ENCODE measurements around the gene PRRX1.
A peak's percentile ranks its signal among the peaks of the same experiment; 100 is the strongest.

PRRX1 gene

GRCh38 chr1:170664828-170665612 lies 1.1 kb downstream of the PRRX1 start:
- no peak for DNase-seq

- DNase-seq = no peak
Observed at GRCh38 chr1:170665629-170666028, 1.7 kb downstream of the PRRX1 start.

GRCh38 chr1:170666541-170667254 lies 2.8 kb downstream of the PRRX1 start:
- no peak for DNase-seq

GRCh38 chr1:170668209-170669106 lies 4.5 kb downstream of the PRRX1 start:
- no peak for DNase-seq

GRCh38 chr1:170669107-170669445 lies 5.1 kb downstream of the PRRX1 start:
- DNase-seq = no peak

GRCh38 chr1:170669586-170670530 lies 5.9 kb downstream of the PRRX1 start:
- no peak for DNase-seq

- peak; percentile 33 to 62 for DNase-seq
Observed at GRCh38 chr1:170670802-170671628, 7.1 kb downstream of the PRRX1 start.

- DNase-seq = no peak
Observed at GRCh38 chr1:170671629-170671963, 7.7 kb downstream of the PRRX1 start.

GRCh38 chr1:170672316-170672715 lies 8.4 kb downstream of the PRRX1 start:
- DNase-seq = no peak

- no peak for DNase-seq
Observed at GRCh38 chr1:170674239-170674638, 10.3 kb downstream of the PRRX1 start.

GRCh38 chr1:170674986-170675385 lies 11.1 kb downstream of the PRRX1 start:
- no peak for DNase-seq

- no peak for DNase-seq
Observed at GRCh38 chr1:170675865-170676264, 11.9 kb downstream of the PRRX1 start.

GRCh38 chr1:170676628-170677027 lies 12.7 kb downstream of the PRRX1 start:
- DNase-seq = no peak

GRCh38 chr1:170678027-170678600 lies 14.2 kb downstream of the PRRX1 start:
- no peak for DNase-seq

- DNase-seq = no peak
Observed at GRCh38 chr1:170680428-170680827, 16.5 kb downstream of the PRRX1 start.

GRCh38 chr1:170682169-170682568 lies 18.2 kb downstream of the PRRX1 start:
- DNase-seq = no peak

- no peak for DNase-seq
Observed at GRCh38 chr1:170682809-170683208, 18.9 kb downstream of the PRRX1 start.

- no peak for DNase-seq
Observed at GRCh38 chr1:170685166-170685565, 21.2 kb downstream of the PRRX1 start.

GRCh38 chr1:170686291-170686690 lies 22.4 kb downstream of the PRRX1 start:
- DNase-seq = no peak

- no peak for DNase-seq
Observed at GRCh38 chr1:170687621-170688020, 23.7 kb downstream of the PRRX1 start.

GRCh38 chr1:170691258-170691657 lies 27.3 kb downstream of the PRRX1 start:
- DNase-seq = no peak

Data from stimulated activated CD4-positive, alpha-beta T cell treated with anti-CD3 and anti-CD28 coated beads, Interleukin-2, amount 100 ng/mL, for 24 hours (primary cell).